ENCODE measurements around the gene COX14. TPM values are rescaled to one million over a fixed set of nuclear protein-coding genes. Genes with fewer than 3 reads are reported as not detected.

COX14 gene
- total RNA-seq, 4 donors from 2014 or later: 14.3 to 121 (median 45.4) TPM

GRCh38 chr12:50103767-50104321 lies 8.2 kb upstream of the COX14 start, which contains the start of gene GPD1:
Gene GPD1, plus strand, starts transcription at chr12:50104008. Its CDS starts 43 bp downstream, at chr12:50104051.
- no peaks in the 10 kb centered on the region for H3K27me3 ChIP-seq
- intact Hi-C loops (cut with DNase I; ENCODE audit: low total_unique reads): loop anchor here (10.0 kb wide), 1 partner anchor 71 kb away; no protein-coding TSS in a partner anchor
- peak; percentile 62 to 71 for DNase-seq
- no peaks in the 10 kb centered on the region for H3K9me3 ChIP-seq
- no peaks in the 10 kb centered on the region for H3K36me3 ChIP-seq
- TF ChIP-seq POLR2A (IDR thresholded peaks at IDR 0.05): no peak
- no peak for TF ChIP-seq CTCF (IDR thresholded peaks at IDR 0.05)
- H3K4me1 ChIP-seq: no peaks in the 10 kb centered on the region
- peak within 1 kb of the TSS in 1 of 2 donors; percentile 16 for H3K27ac ChIP-seq
- no peak within 1 kb of the TSS for H3K4me3 ChIP-seq

GRCh38 chr12:50104417-50105366 lies 7.3 kb upstream of the COX14 start:
- H3K27ac ChIP-seq: no peak overlapping the region
- H3K27me3 ChIP-seq: no peaks in the 10 kb centered on the region
- TF ChIP-seq POLR2A (IDR thresholded peaks at IDR 0.05) (no peak), CTCF (IDR thresholded peaks at IDR 0.05) (no peak)
- no peaks in the 10 kb centered on the region for H3K36me3 ChIP-seq
- no peaks in the 10 kb centered on the region for H3K4me1 ChIP-seq
- no peaks in the 10 kb centered on the region for H3K9me3 ChIP-seq
- intact Hi-C loops (cut with DNase I; ENCODE audit: low total_unique reads): loop anchor here (10.0 kb wide), 1 partner anchor 70 kb away; no protein-coding TSS in a partner anchor
- H3K4me3 ChIP-seq: no peak overlapping the region
- DNase-seq: peak in 1 of 2 donors; percentile 64

- no peak for TF ChIP-seq CTCF (IDR thresholded peaks at IDR 0.05)
- no peak for TF ChIP-seq POLR2A (IDR thresholded peaks at IDR 0.05)
- peaks cover 0 to 2% of the 10 kb centered on the region in 2 donors for H3K4me1 ChIP-seq
- H3K27me3 ChIP-seq: no peaks in the 10 kb centered on the region
- no peaks in the 10 kb centered on the region for H3K36me3 ChIP-seq
- no peak for DNase-seq
- H3K9me3 ChIP-seq: no peaks in the 10 kb centered on the region
- H3K27ac ChIP-seq: no peak overlapping the region
- intact Hi-C loops (cut with DNase I; ENCODE audit: low total_unique reads): loop anchor here (10.0 kb wide), 1 partner anchor 69 kb away; no protein-coding TSS in a partner anchor
- no peak overlapping the region for H3K4me3 ChIP-seq
Observed at GRCh38 chr12:50105913-50106450, 6.1 kb upstream of the COX14 start.

- Histone ChIP-seq H3K36me3 (no peaks in the 10 kb centered on the region), H3K27me3 (no peaks in the 10 kb centered on the region), H3K4me3 (no peak overlapping the region), H3K9me3 (no peaks in the 10 kb centered on the region), H3K4me1 (peaks cover 0 to 6% of the 10 kb centered on the region in 2 donors), H3K27ac (no peak overlapping the region)
- no peak for DNase-seq
- TF ChIP-seq CTCF (IDR thresholded peaks at IDR 0.05): no peak
- TF ChIP-seq POLR2A (IDR thresholded peaks at IDR 0.05): no peak
- intact Hi-C loops (cut with DNase I; ENCODE audit: low total_unique reads): loop anchor here (10.0 kb wide), 1 partner anchor 68 kb away; no protein-coding TSS in a partner anchor
Observed at GRCh38 chr12:50106907-50107306, 5.1 kb upstream of the COX14 start.

Data from uterus (tissue), 4 donors.